Adipocyte (in vitro differentiated cells): ENCODE measurements around the gene SPEF2.

Experiments used
- DNase-seq: peaks from one replicate; pipeline ENCODE4 v3.0.0-alpha.2; 2015; ENCODE audit warnings: low read depth
- H3K27me3 ChIP-seq: replicated peaks from 2 replicates; pipeline ENCODE4 v1.7.0; 2013; ENCODE audit warnings: mild to moderate bottlenecking, low read length, moderate library complexity; ENCODE audit not compliant: control insufficient read depth, insufficient read depth
- H3K36me3 ChIP-seq: 2 replicates; pipeline ENCODE4 v1.7.0; 2013; ENCODE audit warnings: low read length, mild to moderate bottlenecking, moderate library complexity; ENCODE audit not compliant: control insufficient read depth, insufficient read depth, severe bottlenecking
- H3K4me1 ChIP-seq: 2 replicates; pipeline ENCODE4 v1.7.0; 2013; ENCODE audit warnings: mild to moderate bottlenecking, low read length, moderate library complexity; ENCODE audit not compliant: control insufficient read depth, insufficient read depth
- H3K4me3 ChIP-seq: 2 replicates; pipeline ENCODE4 v1.7.0; 2013; ENCODE audit warnings: mild to moderate bottlenecking, low read length, moderate library complexity
- H3K9ac ChIP-seq: 2 replicates; pipeline ENCODE4 v1.7.0; 2013; ENCODE audit warnings: mild to moderate bottlenecking, low read length, moderate library complexity
- H3K9me3 ChIP-seq: 2 replicates; pipeline ENCODE4 v1.7.0; 2013; ENCODE audit warnings: mild to moderate bottlenecking, low read length, moderate library complexity; ENCODE audit not compliant: control insufficient read depth

Gene SPEF2

DNA sequence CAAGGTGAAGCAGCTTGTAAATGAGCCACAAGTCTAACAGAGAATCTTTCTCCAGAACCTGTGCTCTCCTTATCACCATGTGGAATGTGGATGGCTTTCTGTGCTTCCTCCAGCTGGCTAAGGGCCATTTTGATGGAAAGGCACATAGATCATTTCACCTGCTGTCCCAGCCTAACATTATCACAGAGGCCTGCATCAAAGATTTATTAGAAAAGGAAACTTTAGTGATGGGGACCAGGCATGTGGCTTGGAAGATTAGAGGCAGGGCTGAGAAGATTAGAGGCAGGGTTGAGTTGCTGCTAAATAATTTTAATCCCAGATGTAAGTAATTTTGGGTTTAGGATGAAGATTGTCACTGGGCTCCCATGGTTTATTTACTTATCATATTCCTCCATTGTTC, 6.3 kb downstream of the SPEF2 start:
- H3K4me1 ChIP-seq = peaks cover 2% of the 10 kb centered on the region
- no peaks in the 10 kb centered on the region for H3K9me3 ChIP-seq
- H3K36me3 ChIP-seq = no peaks in the 10 kb centered on the region
- H3K4me3 ChIP-seq = no peak overlapping the region
- no peak overlapping the region for H3K9ac ChIP-seq
- DNase-seq = no peak
- no peaks in the 10 kb centered on the region for H3K27me3 ChIP-seq

GRCh38 chr5:35626108-35626507, 8.4 kb downstream of the SPEF2 start:
- Histone ChIP-seq H3K9ac (no peak overlapping the region), H3K4me1 (no peaks in the 10 kb centered on the region), H3K27me3 (no peaks in the 10 kb centered on the region), H3K36me3 (peaks cover 5% of the 10 kb centered on the region), H3K9me3 (no peaks in the 10 kb centered on the region), H3K4me3 (no peak overlapping the region)
- peak; percentile 43 for DNase-seq

GRCh38 chr5:35626553-35626952, 8.9 kb downstream of the SPEF2 start:
- Histone ChIP-seq H3K9ac (no peak overlapping the region), H3K36me3 (peaks cover 9% of the 10 kb centered on the region), H3K4me1 (no peaks in the 10 kb centered on the region), H3K9me3 (no peaks in the 10 kb centered on the region), H3K4me3 (no peak overlapping the region), H3K27me3 (no peaks in the 10 kb centered on the region)
- no peak for DNase-seq

DNA sequence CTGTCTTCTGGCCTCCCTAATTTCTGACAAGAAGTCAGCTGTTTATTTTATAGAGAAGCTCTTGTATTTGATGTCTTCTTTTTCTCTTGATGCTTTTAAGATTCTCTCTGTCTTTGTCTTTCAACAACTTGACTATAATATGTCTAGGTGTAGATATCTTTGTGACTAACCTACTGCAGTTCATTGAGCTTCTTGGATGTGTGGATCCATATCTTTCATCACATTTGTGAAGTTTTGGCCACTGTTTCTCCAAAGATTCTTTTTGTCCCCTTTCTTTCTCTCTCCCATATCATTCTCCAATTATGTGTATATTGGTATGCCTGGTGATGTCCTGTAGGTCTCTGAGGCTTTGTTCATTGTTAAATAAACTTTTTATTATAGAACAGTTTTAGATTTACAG, 16.7 kb downstream of the SPEF2 start:
- H3K27me3 ChIP-seq = no peaks in the 10 kb centered on the region

DNA sequence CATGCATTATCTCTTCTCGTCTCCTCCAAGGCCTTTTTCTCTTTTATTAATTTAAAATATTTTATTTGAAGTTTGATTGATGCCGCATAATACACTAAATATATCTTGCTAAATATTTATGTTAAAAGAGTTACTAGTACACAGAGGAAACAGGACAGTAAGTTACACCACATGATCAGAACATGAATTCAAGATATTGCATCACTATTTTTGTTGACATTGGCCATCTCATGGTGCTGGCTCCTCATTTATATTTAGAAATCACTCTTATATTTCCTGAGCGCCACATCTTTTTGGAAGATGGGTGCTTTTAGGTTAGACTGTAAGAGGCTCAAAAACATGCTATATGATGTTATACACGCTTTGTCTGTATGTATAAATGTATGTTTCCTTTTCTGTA, 23.0 kb downstream of the SPEF2 start:
- no peaks in the 10 kb centered on the region for H3K4me1 ChIP-seq
- no peaks in the 10 kb centered on the region for H3K36me3 ChIP-seq
- H3K27me3 ChIP-seq = no peaks in the 10 kb centered on the region
- H3K9ac ChIP-seq = no peak overlapping the region
- peak; percentile 34 for DNase-seq
- H3K4me3 ChIP-seq = no peak overlapping the region
- no peaks in the 10 kb centered on the region for H3K9me3 ChIP-seq

More for the DNA sequence above, 16.7 kb downstream of the SPEF2 start:
- no peak overlapping the region for H3K4me3 ChIP-seq
- no peaks in the 10 kb centered on the region for H3K4me1 ChIP-seq
- no peak overlapping the region for H3K9ac ChIP-seq
- no peak for DNase-seq
- H3K36me3 ChIP-seq = peaks cover 13% of the 10 kb centered on the region
- peaks cover 16% of the 10 kb centered on the region for H3K9me3 ChIP-seq

DNA sequence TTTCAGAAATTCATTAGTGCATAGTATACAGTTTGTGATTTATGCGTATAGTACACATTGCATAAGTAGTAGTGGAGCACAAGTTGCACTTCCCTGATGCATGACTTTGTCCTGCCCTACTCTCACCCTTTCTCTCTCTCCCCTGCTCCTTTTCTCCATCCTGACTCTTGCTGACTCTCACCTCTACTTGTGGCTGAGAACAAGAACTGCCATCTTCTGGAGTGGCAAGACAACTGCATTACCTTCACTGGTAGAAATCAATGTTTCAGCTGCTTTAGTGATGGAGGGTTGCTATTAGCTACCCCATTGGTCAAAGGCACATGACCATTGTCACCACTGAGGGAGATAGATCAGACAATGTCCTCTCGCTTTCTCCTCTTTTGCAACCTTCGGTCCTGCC, 26.9 kb downstream of the SPEF2 start:
- no peak for DNase-seq
- Histone ChIP-seq H3K36me3 (no peaks in the 10 kb centered on the region), H3K9me3 (no peaks in the 10 kb centered on the region), H3K27me3 (no peaks in the 10 kb centered on the region), H3K9ac (no peak overlapping the region), H3K4me3 (no peak overlapping the region), H3K4me1 (peaks cover 4% of the 10 kb centered on the region)

- no peak overlapping the region for H3K4me3 ChIP-seq
- H3K27me3 ChIP-seq = no peaks in the 10 kb centered on the region
- H3K36me3 ChIP-seq = no peaks in the 10 kb centered on the region
- H3K4me1 ChIP-seq = peaks cover 7% of the 10 kb centered on the region
- no peak overlapping the region for H3K9ac ChIP-seq
- H3K9me3 ChIP-seq = no peaks in the 10 kb centered on the region
- no peak for DNase-seq
These were observed 29.5 kb downstream of the SPEF2 start for GRCh38 chr5:35647128-35647527.

GRCh38 chr5:35647712-35648111, 30.0 kb downstream of the SPEF2 start:
- H3K4me1 ChIP-seq = peaks cover 7% of the 10 kb centered on the region
- no peaks in the 10 kb centered on the region for H3K9me3 ChIP-seq
- no peaks in the 10 kb centered on the region for H3K36me3 ChIP-seq
- DNase-seq = no peak
- H3K9ac ChIP-seq = no peak overlapping the region
- H3K27me3 ChIP-seq = no peaks in the 10 kb centered on the region
- H3K4me3 ChIP-seq = no peak overlapping the region

- Histone ChIP-seq H3K27me3 (no peaks in the 10 kb centered on the region), H3K4me3 (no peak overlapping the region), H3K9me3 (no peaks in the 10 kb centered on the region), H3K36me3 (no peaks in the 10 kb centered on the region), H3K9ac (no peak overlapping the region), H3K4me1 (peaks cover 7% of the 10 kb centered on the region)
- DNase-seq = peak; percentile 70
These were observed 33.5 kb downstream of the SPEF2 start for GRCh38 chr5:35651002-35651756.

DNA sequence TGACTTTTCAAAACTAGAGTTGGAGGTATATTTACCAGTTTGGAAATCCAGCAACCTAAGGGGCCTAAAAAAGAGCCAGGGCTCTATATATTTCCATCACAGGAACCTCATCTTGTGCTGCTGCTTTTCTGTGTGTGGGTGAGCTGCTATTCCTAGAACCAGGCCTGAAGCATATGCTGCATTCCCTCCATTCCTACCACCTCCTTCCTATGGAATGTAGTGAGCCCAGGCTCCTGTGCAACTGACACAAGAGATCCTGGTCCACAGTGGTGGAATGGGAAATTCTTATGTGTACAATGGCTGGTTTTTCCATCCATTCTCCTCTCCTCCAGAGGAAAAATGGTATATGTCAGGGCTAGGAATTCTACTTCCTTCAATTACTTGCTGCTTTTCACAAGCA, 39.1 kb downstream of the SPEF2 start:
- H3K9me3 ChIP-seq = no peaks in the 10 kb centered on the region
- peak; percentile 64 for DNase-seq
- no peak overlapping the region for H3K4me3 ChIP-seq
- H3K9ac ChIP-seq = no peak overlapping the region
- H3K4me1 ChIP-seq = no peaks in the 10 kb centered on the region
- no peaks in the 10 kb centered on the region for H3K36me3 ChIP-seq
- no peaks in the 10 kb centered on the region for H3K27me3 ChIP-seq

DNA sequence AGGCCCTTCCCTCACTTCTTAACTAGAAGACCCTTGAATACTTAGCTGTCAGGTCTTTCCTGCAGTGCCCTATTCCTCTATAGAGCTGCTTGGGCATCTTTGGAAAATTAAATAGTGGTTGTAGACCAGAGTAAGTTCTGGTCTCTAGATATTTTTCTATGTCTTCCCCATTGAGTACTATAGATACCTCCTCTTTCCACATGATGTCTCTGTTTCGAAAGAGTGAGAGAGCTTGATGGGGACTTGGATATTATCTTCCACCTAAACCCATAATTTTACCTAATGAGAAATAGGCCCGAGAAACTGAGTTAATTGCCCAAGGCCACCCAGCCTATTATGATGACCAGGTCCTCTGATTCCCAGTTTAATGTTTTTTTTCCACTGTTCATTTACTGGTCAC, 40.2 kb downstream of the SPEF2 start:
- Histone ChIP-seq H3K9me3 (no peaks in the 10 kb centered on the region), H3K27me3 (no peaks in the 10 kb centered on the region), H3K4me1 (no peaks in the 10 kb centered on the region), H3K4me3 (no peak overlapping the region), H3K36me3 (no peaks in the 10 kb centered on the region), H3K9ac (no peak overlapping the region)
- no peak for DNase-seq

DNA sequence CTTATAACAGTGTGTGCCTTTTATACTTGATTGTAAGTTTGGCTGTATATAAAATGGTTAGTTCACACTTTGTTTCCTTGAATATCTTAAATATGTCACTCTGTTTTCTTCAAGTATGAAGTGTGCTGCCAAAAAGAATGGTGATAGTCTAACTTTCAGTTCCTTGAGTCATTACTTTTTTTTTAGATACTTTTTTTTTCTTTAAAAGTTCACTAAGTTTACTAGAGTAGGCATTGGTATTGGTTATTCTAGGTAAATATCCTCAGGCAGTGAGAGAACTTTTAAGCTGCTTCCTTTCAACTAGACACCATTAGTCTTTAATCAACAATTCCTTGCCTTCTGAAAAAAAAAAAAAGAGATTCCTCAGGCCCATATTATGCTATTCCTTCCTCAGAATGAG, 41.9 kb downstream of the SPEF2 start:
- peak; percentile 19 for DNase-seq
- Histone ChIP-seq H3K4me3 (no peak overlapping the region), H3K4me1 (no peaks in the 10 kb centered on the region), H3K9me3 (no peaks in the 10 kb centered on the region), H3K27me3 (no peaks in the 10 kb centered on the region), H3K36me3 (no peaks in the 10 kb centered on the region), H3K9ac (no peak overlapping the region)
